ENCODE measurements around the gene NABP2. TPM values are rescaled to one million over a fixed set of nuclear protein-coding genes. Genes with fewer than 3 reads are reported as not detected.
"Not testable (repeated sequence)": the region's sequence is repeated elsewhere in the genome, so short reads cannot be mapped to it uniquely, and the experiment has no call there.

NABP2 gene
- total and polyA plus RNA-seq, 7 donors = 27.1 to 65.7 (median 31.0) TPM

DNA sequence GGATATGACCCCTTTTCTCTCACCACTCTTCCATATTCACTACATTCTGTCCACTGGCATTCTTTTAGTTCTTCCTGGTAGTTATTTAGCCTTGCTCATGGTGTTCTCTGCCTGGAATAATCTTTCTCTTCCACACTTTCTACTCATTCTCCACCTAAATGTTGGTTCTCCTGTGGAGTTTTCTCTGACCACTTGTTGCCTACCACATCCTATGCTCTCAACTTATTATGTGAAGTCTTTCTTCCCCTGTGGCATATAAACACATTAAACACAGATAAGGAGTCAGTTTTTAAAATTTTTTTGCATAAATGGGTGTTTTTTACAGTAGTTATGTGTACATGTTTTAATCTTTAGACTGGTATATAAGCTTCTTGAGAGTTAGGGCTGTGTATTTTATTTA, 31.6 kb upstream of the NABP2 start:
- Histone ChIP-seq H3K27ac (no peak overlapping the region), H3K4me3 (no peak overlapping the region), H3K9me3 (no peaks in the 10 kb centered on the region), H3K27me3 (ENCODE audit: insufficient read depth in 3 of 3, low read length in 2 of 3) (no peaks in the 10 kb centered on the region), H3K4me1 (peaks cover 10% of the 10 kb centered on the region), H3K36me3 (ENCODE audit: insufficient read depth in 1 of 2, low read depth in 1 of 2) (peaks cover 0 to 6% of the 10 kb centered on the region in 2 donors)
- TF ChIP-seq, protein P1, sequence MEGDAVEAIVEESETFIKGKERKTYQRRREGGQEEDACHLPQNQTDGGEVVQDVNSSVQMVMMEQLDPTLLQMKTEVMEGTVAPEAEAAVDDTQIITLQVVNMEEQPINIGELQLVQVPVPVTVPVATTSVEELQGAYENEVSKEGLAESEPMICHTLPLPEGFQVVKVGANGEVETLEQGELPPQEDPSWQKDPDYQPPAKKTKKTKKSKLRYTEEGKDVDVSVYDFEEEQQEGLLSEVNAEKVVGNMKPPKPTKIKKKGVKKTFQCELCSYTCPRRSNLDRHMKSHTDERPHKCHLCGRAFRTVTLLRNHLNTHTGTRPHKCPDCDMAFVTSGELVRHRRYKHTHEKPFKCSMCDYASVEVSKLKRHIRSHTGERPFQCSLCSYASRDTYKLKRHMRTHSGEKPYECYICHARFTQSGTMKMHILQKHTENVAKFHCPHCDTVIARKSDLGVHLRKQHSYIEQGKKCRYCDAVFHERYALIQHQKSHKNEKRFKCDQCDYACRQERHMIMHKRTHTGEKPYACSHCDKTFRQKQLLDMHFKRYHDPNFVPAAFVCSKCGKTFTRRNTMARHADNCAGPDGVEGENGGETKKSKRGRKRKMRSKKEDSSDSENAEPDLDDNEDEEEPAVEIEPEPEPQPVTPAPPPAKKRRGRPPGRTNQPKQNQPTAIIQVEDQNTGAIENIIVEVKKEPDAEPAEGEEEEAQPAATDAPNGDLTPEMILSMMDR (IDR thresholded peaks at IDR 0.05) = no peak
- intact Hi-C loops (cut with DNase I) = loop anchor here (5.0 kb wide), 2 partner anchors 65 to 275 kb away; partner anchors contain the start of genes ANKRD52 (in 1 of the 2) and SPRYD4 (in 1 of the 2)
- ATAC-seq (no peak), DNase-seq (no peak)

GRCh38 chr12:56193025-56193578, 31.0 kb upstream of the NABP2 start:
- H3K36me3 ChIP-seq (ENCODE audit: insufficient read depth in 1 of 2, low read depth in 1 of 2) = peaks cover 0 to under 1% of the 10 kb centered on the region in 2 donors
- H3K9me3 ChIP-seq = no peaks in the 10 kb centered on the region
- H3K4me3 ChIP-seq = no peak overlapping the region
- intact Hi-C loops (cut with DNase I) = loop anchor here (1.0 to 5.0 kb wide), 3 partner anchors 31 to 274 kb away; partner anchors contain the start of genes ANKRD52 (in 1 of the 2), NABP2 (in 1 of the 2) and SPRYD4 (in 1 of the 2)
- no peaks in the 10 kb centered on the region for H3K27me3 ChIP-seq (ENCODE audit: insufficient read depth in 3 of 3, low read length in 2 of 3)
- ATAC-seq (peak in 2 of 4 donors; percentile 38 to 42), DNase-seq (peak in 1 of 2 donors; percentile 25)
- no peak overlapping the region for H3K27ac ChIP-seq
- TF ChIP-seq, protein P1 (IDR thresholded peaks at IDR 0.05) = peak; percentile 77
- 40 to 65% (median 58%) methylated on average over 1 of the region's 1 CpG for WGBS, 3 donors
- peaks cover 5% of the 10 kb centered on the region for H3K4me1 ChIP-seq

DNA sequence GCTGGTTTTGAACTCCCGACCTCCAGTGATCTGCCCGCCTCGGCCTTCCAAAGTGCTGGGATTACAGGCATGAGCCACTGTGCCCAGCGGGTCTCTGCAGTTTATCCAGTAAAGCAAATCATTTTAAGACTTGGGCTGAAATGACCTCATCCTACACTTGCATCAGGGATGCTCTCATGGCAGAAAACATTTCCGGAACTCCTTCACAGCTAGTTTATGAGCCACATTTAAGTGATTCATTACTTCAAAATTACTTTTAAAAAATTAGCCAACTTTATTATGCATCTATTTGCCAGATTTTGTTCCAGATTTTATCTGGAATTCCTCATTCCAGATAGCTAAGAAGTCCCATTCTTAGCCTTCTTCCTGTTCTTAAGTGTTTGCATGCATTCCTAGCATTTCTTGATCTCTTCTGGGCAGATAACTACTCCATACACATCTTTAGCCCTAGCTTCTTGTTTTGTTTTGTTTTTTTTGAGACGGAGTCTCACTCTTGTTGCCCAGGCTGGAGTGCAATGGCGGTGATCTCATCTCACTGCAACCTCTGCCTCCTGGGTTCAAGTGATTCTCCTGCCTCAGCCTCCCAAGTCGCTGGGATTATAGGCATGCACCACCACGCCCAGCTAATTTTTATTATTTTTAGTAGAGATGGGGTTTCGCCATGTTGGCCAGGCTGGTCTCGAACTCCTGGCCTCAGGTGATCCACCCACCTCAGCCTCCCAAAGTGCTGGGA, 27.2 kb upstream of the NABP2 start:
- 68 to 74% (median 72%) methylated on average over 11 of the region's 11 CpGs for WGBS, 3 donors
- H3K9me3 ChIP-seq; H3K27ac ChIP-seq; H3K27me3 ChIP-seq (ENCODE audit: insufficient read depth in 3 of 3, low read length in 2 of 3); H3K4me1 ChIP-seq; DNase-seq; H3K4me3 ChIP-seq; intact Hi-C loops (cut with DNase I); ATAC-seq; H3K36me3 ChIP-seq (ENCODE audit: insufficient read depth in 1 of 2, low read depth in 1 of 2): not testable (repeated sequence)

DNA sequence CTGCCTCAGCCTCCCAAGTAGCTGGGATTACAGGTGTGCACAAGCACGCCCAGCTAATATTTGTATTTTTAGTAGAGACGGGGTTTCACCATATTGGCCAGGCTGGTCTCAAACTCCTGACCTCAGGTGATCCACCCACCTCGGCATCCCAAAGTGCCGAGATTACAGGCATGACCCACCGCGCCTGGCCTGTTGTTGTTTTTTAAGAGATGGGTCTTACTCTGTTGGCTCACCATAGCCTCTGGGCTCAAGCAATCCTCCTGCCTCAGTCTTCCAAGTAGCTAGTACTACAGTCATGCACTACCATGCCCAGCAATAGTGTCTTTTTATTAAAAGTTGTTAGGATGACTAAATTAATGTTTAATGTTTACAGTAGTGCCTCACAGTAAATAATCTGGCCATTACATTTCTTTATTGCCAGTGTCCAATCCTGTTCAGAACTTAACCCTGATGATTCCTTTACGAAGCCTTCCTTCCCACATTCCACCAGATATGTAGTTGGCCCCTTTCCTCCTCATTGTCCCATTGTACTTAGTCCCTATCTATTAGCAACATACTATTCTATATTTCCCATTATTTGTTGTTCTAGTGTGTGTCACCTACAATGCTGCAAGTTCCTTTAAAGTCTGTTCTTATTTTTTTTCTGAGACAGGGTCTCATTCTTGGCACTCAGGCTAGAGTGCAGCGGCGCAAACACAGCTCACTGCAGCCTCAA, 26.1 kb upstream of the NABP2 start:
- 83 to 88% (median 86%) methylated on average over 9 of the region's 9 CpGs for WGBS, 3 donors
- DNase-seq (no peak), ATAC-seq (no peak)
- Histone ChIP-seq H3K4me3 (no peak overlapping the region), H3K9me3 (no peaks in the 10 kb centered on the region), H3K27ac (no peak overlapping the region), H3K4me1 (no peaks in the 10 kb centered on the region), H3K36me3 (ENCODE audit: insufficient read depth in 1 of 2, low read depth in 1 of 2) (no peaks in the 10 kb centered on the region), H3K27me3 (ENCODE audit: insufficient read depth in 3 of 3, low read length in 2 of 3) (no peaks in the 10 kb centered on the region)
- intact Hi-C loops (cut with DNase I) = no loop called here
- TF ChIP-seq, protein P1 (IDR thresholded peaks at IDR 0.05) = no peak

DNA sequence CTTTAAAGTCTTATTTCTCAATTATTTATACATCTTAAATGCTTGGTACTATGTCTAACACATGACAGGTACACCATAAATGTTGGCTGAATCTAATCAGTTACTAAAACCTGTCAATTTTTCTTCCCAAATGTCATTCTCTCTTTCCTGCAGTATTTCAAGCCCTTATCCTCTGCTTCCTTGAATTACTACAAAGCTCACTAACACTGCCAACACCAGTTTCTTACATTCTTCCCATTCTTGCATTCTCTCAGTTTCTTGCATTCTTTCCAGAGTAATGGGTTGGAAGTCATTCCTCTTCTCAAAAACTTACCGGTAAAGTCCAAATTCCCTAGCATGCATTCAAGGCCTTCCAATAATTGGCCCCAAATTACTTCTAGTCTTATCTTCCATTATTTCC, 25.3 kb upstream of the NABP2 start:
- no peak overlapping the region for H3K27ac ChIP-seq
- no peaks in the 10 kb centered on the region for H3K9me3 ChIP-seq
- H3K4me1 ChIP-seq = no peaks in the 10 kb centered on the region
- no peak for DNase-seq
- H3K36me3 ChIP-seq (ENCODE audit: insufficient read depth in 1 of 2, low read depth in 1 of 2) = peaks cover 0 to under 1% of the 10 kb centered on the region in 2 donors
- TF ChIP-seq, protein P1 (IDR thresholded peaks at IDR 0.05) = no peak
- 89 to 96% (median 93%) methylated on average over 1 of the region's 1 CpG for WGBS, 3 donors
- no peak overlapping the region for H3K4me3 ChIP-seq
- no peaks in the 10 kb centered on the region for H3K27me3 ChIP-seq (ENCODE audit: insufficient read depth in 3 of 3, low read length in 2 of 3)
- intact Hi-C loops (cut with DNase I) = no loop called here
- ATAC-seq = no peak

Data from psoas muscle (tissue), 8 donors.